HEK293 (cell line): ENCODE results near the gene KDM4C.

Experiments
- CTCF ChIA-PET: fragments of 350-600 bp; formaldehyde crosslinking; extraction: SDS; loops from one replicate; lab custom pipeline; 2021; ENCODE audit warnings: antibody characterized with exemption; lab: Yijun Ruan, JAX
- POLR2A ChIA-PET: fragments of 300-600 bp; formaldehyde crosslinking; extraction: SDS; loops from one replicate; lab custom pipeline; 2020; ENCODE audit warnings: antibody characterized with exemption, inconsistent platforms; lab: Yijun Ruan, JAX
- H3K27ac ChIP-seq: fragments of 200-500 bp; sonication (Bioruptor generic); 2 replicates; pipeline ENCODE4 v1.5.1; 2014; ENCODE audit warnings: low read depth, low read length, control low read depth, inconsistent platforms; ENCODE audit errors: extremely low read depth
- H3K36me3 ChIP-seq, 2 experiments: fragments of 200-500 bp in 1 of 2; sonication (Bioruptor generic) in 1 of 2; 1 replicate in 1 of 2; 2 replicates in 1 of 2; pipeline ENCODE4 v1.5.1; 2014 to 2017; ENCODE audit warnings: inconsistent platforms in 2 of 2, low read length in 2 of 2; ENCODE audit not compliant: control insufficient read depth in 2 of 2, insufficient read depth in 1 of 2
- H3K4me1 ChIP-seq: fragments of 200-500 bp; sonication (Bioruptor generic); 2 replicates; pipeline ENCODE4 v1.5.1; 2014; ENCODE audit warnings: mild to moderate bottlenecking, low read length, inconsistent platforms; ENCODE audit not compliant: control insufficient read depth, insufficient read depth
- H3K4me3 ChIP-seq: 2 replicates; pipeline ENCODE4 v1.5.1; 2011; ENCODE audit warnings: low read depth, mild to moderate bottlenecking, control low read depth, low read length, moderate library complexity
- H3K9me3 ChIP-seq: fragments of 200-500 bp; sonication (Bioruptor generic); 2 replicates; pipeline ENCODE4 v1.5.1; 2014; ENCODE audit warnings: low read depth, low read length, inconsistent platforms; ENCODE audit not compliant: control insufficient read depth, insufficient read depth
- SCRT2 ChIP-seq: fragments of 450-650 bp; formaldehyde crosslinking; IDR thresholded peaks from 2 replicates; pipeline ENCODE4 v1.5.1; 2016; ENCODE audit warnings: missing biosample characterization, missing genetic modification characterization
- YY2 ChIP-seq: fragments of 450-650 bp; formaldehyde crosslinking; IDR thresholded peaks from 2 replicates; pipeline ENCODE4 v1.5.1; 2016; ENCODE audit warnings: missing biosample characterization, missing genetic modification characterization
- ZNF133 ChIP-seq: fragments of 450-650 bp; formaldehyde crosslinking; IDR thresholded peaks from 2 replicates; pipeline ENCODE4 v1.5.1; 2016; ENCODE audit warnings: missing biosample characterization, missing genetic modification characterization
- ZNF18 ChIP-seq: fragments of 450-650 bp; formaldehyde crosslinking; IDR thresholded peaks from 2 replicates; pipeline ENCODE4 v1.5.1; 2016; ENCODE audit warnings: missing biosample characterization, missing genetic modification characterization
- ZNF266 ChIP-seq: fragments of 450-650 bp; formaldehyde crosslinking; IDR thresholded peaks from 2 replicates; pipeline ENCODE4 v1.5.1; 2016; ENCODE audit warnings: missing biosample characterization, missing genetic modification characterization, low read depth
- ZNF280C ChIP-seq: fragments of 450-650 bp; formaldehyde crosslinking; IDR thresholded peaks from 2 replicates; pipeline ENCODE4 v1.5.1; 2016; ENCODE audit warnings: missing biosample characterization, missing genetic modification characterization
- ZNF335 ChIP-seq: fragments of 450-650 bp; formaldehyde crosslinking; conservative IDR thresholded peaks from 2 replicates; pipeline ENCODE4 v1.5.1; 2016; ENCODE audit warnings: missing biosample characterization, missing genetic modification characterization
- ZNF423 ChIP-seq: fragments of 450-650 bp; formaldehyde crosslinking; IDR thresholded peaks from 2 replicates; pipeline ENCODE4 v1.5.1; 2016; ENCODE audit warnings: missing biosample characterization, missing genetic modification characterization
- ZNF555 ChIP-seq: fragments of 450-650 bp; formaldehyde crosslinking; conservative IDR thresholded peaks from 2 replicates; pipeline ENCODE4 v1.5.1; 2017; ENCODE audit warnings: missing biosample characterization, mild to moderate bottlenecking, missing genetic modification characterization, inconsistent platforms
- ZNF621 ChIP-seq: fragments of 450-650 bp; formaldehyde crosslinking; IDR thresholded peaks from 2 replicates; pipeline ENCODE4 v1.5.1; 2017; ENCODE audit warnings: missing biosample characterization, missing genetic modification characterization
- ZNF639 ChIP-seq: fragments of 450-650 bp; formaldehyde crosslinking; IDR thresholded peaks from 2 replicates; pipeline ENCODE4 v1.5.1; 2016; ENCODE audit warnings: missing biosample characterization, missing genetic modification characterization
- ZNF645 ChIP-seq: fragments of 450-650 bp; formaldehyde crosslinking; IDR thresholded peaks from 2 replicates; pipeline ENCODE4; 2016; ENCODE audit warnings: missing biosample characterization, missing genetic modification characterization
- ZNF747 ChIP-seq: fragments of 450-650 bp; formaldehyde crosslinking; IDR thresholded peaks from 2 replicates; pipeline ENCODE4 v1.5.1; 2016; ENCODE audit warnings: missing biosample characterization, missing genetic modification characterization
- ZNF76 ChIP-seq: fragments of 450-650 bp; formaldehyde crosslinking; IDR thresholded peaks from 2 replicates; pipeline ENCODE4; 2016; ENCODE audit warnings: low read depth, missing biosample characterization, missing genetic modification characterization, borderline replicate concordance
- ZNF768 ChIP-seq: fragments of 450-650 bp; formaldehyde crosslinking; IDR thresholded peaks from 2 replicates; pipeline ENCODE4 v1.5.1; 2018; ENCODE audit warnings: missing biosample characterization, mild to moderate bottlenecking, missing genetic modification characterization
- ZSCAN30 ChIP-seq: fragments of 450-650 bp; IDR thresholded peaks from 2 replicates; pipeline ENCODE4 v1.5.1; 2018; ENCODE audit warnings: missing biosample characterization, mild to moderate bottlenecking, missing genetic modification characterization, moderate library complexity
- TF ChIP-seq, protein P1 (sequence below): fragments of 450-650 bp; formaldehyde crosslinking; IDR thresholded peaks from 2 replicates; pipeline ENCODE4 v1.5.1; 2016; ENCODE audit warnings: missing biosample characterization, missing genetic modification characterization, low read depth

Gene KDM4C

GRCh38 chr9:6833518-6834192, 75.9 kb downstream of the KDM4C start:
- ChIA-PET POLR2A (no interaction called here), CTCF (interaction anchor here (1.0 kb wide), 1 partner anchor 737 kb away, joined by 3 read pairs; no protein-coding TSS in a partner anchor)
- Histone ChIP-seq H3K4me3 (no peak overlapping the region), H3K27ac (no peak overlapping the region), H3K4me1 (no peaks in the 10 kb centered on the region), H3K9me3 (no peaks in the 10 kb centered on the region), H3K36me3 (peaks cover 0 to 8% of the 10 kb centered on the region in 2 experiments; a peak in 1 of 3 replicates)
- TF ChIP-seq YY2 (tag by site-specific recombination), result no peak
- no peak for TF ChIP-seq ZNF747 (tag by site-specific recombination)
- no peak for TF ChIP-seq ZNF621 (tag by site-specific recombination)
- TF ChIP-seq ZNF423 (tag by site-specific recombination), result no peak
- TF ChIP-seq SCRT2, result no peak
- TF ChIP-seq ZNF335 (tag by site-specific recombination), result no peak
- TF ChIP-seq ZNF639 (tag by site-specific recombination), result no peak
- TF ChIP-seq ZNF18 (tag by site-specific recombination), result no peak
- TF ChIP-seq ZNF266 (tag by site-specific recombination), result no peak
- TF ChIP-seq, protein P1, sequence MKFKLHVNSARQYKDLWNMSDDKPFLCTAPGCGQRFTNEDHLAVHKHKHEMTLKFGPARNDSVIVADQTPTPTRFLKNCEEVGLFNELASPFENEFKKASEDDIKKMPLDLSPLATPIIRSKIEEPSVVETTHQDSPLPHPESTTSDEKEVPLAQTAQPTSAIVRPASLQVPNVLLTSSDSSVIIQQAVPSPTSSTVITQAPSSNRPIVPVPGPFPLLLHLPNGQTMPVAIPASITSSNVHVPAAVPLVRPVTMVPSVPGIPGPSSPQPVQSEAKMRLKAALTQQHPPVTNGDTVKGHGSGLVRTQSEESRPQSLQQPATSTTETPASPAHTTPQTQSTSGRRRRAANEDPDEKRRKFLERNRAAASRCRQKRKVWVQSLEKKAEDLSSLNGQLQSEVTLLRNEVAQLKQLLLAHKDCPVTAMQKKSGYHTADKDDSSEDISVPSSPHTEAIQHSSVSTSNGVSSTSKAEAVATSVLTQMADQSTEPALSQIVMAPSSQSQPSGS (tag by site-specific recombination), result no peak
- no peak for TF ChIP-seq ZNF280C
- TF ChIP-seq ZNF768, result no peak
- TF ChIP-seq ZNF133, result no peak
- TF ChIP-seq, all 188 proteins: peak for 0

DNA sequence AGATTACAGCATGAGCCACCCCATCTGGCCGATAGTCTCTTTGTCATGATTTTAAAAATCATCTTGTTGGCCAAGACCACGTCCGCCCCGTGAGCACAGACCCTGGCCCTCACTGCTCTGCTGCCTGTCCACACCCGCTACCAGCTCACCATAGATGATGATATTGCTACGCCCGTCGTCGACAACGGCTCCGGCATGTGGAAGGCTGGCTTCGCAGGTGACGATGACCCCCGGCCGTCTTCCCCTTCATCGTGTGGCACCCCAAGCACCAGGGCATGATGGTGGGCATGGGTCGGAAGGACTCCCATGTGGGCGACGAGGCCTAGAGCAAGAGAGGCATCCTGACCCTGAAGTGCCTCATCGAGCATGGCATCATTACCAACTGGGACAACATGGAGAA, 76.5 kb downstream of the KDM4C start:
- H3K9me3 ChIP-seq, result no peaks in the 10 kb centered on the region
- H3K36me3 ChIP-seq, result peaks cover 0 to 8% of the 10 kb centered on the region in 2 experiments; a peak in 1 of 3 replicates
- POLR2A ChIA-PET, result no interaction called here
- no peaks in the 10 kb centered on the region for H3K4me1 ChIP-seq
- H3K4me3 ChIP-seq, result no peak overlapping the region
- TF ChIP-seq ZSCAN30 (tag by site-specific recombination) (no peak), ZNF555 (tag by site-specific recombination) (no peak), ZNF645 (no peak), ZNF76 (tag by site-specific recombination) (no peak)
- CTCF ChIA-PET, result no interaction called here
- H3K27ac ChIP-seq, result no peak overlapping the region
